ENCODE measurements around the gene RAD9B.

The RAD9B gene

GRCh38 chr12:110528277-110528839 lies 26.2 kb downstream of the RAD9B start:
- no peak for DNase-seq (ENCODE audit: low spot score)

- DNase-seq (ENCODE audit: low spot score) = no peak
Measured at GRCh38 chr12:110530511-110530910, 28.4 kb downstream of the RAD9B start.

- no peak for DNase-seq (ENCODE audit: low spot score)
Measured at GRCh38 chr12:110531741-110532333, 29.7 kb downstream of the RAD9B start.

- DNase-seq (ENCODE audit: low spot score) = no peak
Measured at GRCh38 chr12:110532644-110533043, 30.5 kb downstream of the RAD9B start.

GRCh38 chr12:110533607-110534006 lies 31.5 kb downstream of the RAD9B start:
- no peak for DNase-seq (ENCODE audit: low spot score)

GRCh38 chr12:110534811-110535210 lies 32.7 kb downstream of the RAD9B start:
- no peak for DNase-seq (ENCODE audit: low spot score)

- no peak for DNase-seq (ENCODE audit: low spot score)
Measured at GRCh38 chr12:110536834-110537604, 34.9 kb downstream of the RAD9B start.

GRCh38 chr12:110537605-110538409 lies 35.7 kb downstream of the RAD9B start:
- DNase-seq (ENCODE audit: low spot score) = no peak

- no peak for DNase-seq (ENCODE audit: low spot score)
Measured at GRCh38 chr12:110538869-110539622, 36.9 kb downstream of the RAD9B start.

- no peak for DNase-seq (ENCODE audit: low spot score)
Measured at GRCh38 chr12:110540048-110540447, 37.9 kb downstream of the RAD9B start.

- DNase-seq (ENCODE audit: low spot score) = no peak
Measured at GRCh38 chr12:110543252-110543959, 41.3 kb downstream of the RAD9B start.

- no peak for DNase-seq (ENCODE audit: low spot score)
Measured at GRCh38 chr12:110543965-110544364, 41.8 kb downstream of the RAD9B start.

- peak; percentile 97 for DNase-seq (ENCODE audit: low spot score)
Measured at GRCh38 chr12:110545259-110545658, 43.1 kb downstream of the RAD9B start.

GRCh38 chr12:110545812-110546211 lies 43.7 kb downstream of the RAD9B start:
- DNase-seq (ENCODE audit: low spot score) = no peak

GRCh38 chr12:110546339-110546738 lies 44.2 kb downstream of the RAD9B start:
- DNase-seq (ENCODE audit: low spot score) = peak; percentile 52

- DNase-seq (ENCODE audit: low spot score) = no peak
Measured at GRCh38 chr12:110547090-110547489, 45.0 kb downstream of the RAD9B start.

GRCh38 chr12:110548678-110549077 lies 46.5 kb downstream of the RAD9B start:
- DNase-seq (ENCODE audit: low spot score) = no peak

GRCh38 chr12:110549716-110550115 lies 47.6 kb downstream of the RAD9B start:
- DNase-seq (ENCODE audit: low spot score) = no peak

- no peak for DNase-seq (ENCODE audit: low spot score)
Measured at GRCh38 chr12:110550981-110551380, 48.9 kb downstream of the RAD9B start.
